B cell (primary cell): ENCODE measurements around the gene FAM200A. TPM values are rescaled to one million over a fixed set of nuclear protein-coding genes. Genes with fewer than 3 reads are reported as not detected.
"Not testable (repeated sequence)": the region's sequence is repeated elsewhere in the genome, so short reads cannot be mapped to it uniquely, and the experiment has no call there.

Experiments
- ATAC-seq: fragments of 200-7000 bp; cut with Tn5 transposase; one replicate; pipeline ENCODE4 v1.10.0; 2021; ENCODE audit warnings: low read depth, mild to moderate bottlenecking, moderate number of reproducible peaks, moderate library complexity
- CTCF ChIA-PET: fragments of 350-600 bp; sonication (Branson Sonifier 250); formaldehyde crosslinking; loops from one replicate; lab custom pipeline; 2021; ENCODE audit warnings: antibody characterized with exemption, inconsistent platforms; lab: Charles Lee
- POLR2A ChIA-PET: fragments of 350-600 bp; sonication (Branson Sonifier 250); formaldehyde crosslinking; loops from one replicate; lab custom pipeline; 2021; ENCODE audit warnings: antibody characterized with exemption; lab: Charles Lee
- DNase-seq: peaks from one replicate; pipeline ENCODE4 v3.0.0; 2013
- H2AFZ ChIP-seq: 2 replicates; pipeline ENCODE4 v1.6.1; 2012; ENCODE audit warnings: mild to moderate bottlenecking, low read depth, low read length; ENCODE audit not compliant: insufficient read depth, poor library complexity, severe bottlenecking
- H3K27ac ChIP-seq, 2 donors: 1 replicate in 1 of 2; 2 replicates in 1 of 2; pipeline ENCODE4 v1.5.1; 2012 to 2013; ENCODE audit warnings: low read length in 2 of 2, mild to moderate bottlenecking in 2 of 2, moderate library complexity in 1 of 2
- H3K27me3 ChIP-seq, 4 experiments: fragments of 200-600 bp in 1 of 4; sonication (generic) in 1 of 4; replicated peaks in 1 of 4; 1 replicate in 2 of 4; 2 replicates in 2 of 4; pipeline versions ENCODE4 v1.6.1 to v1.7.0; 2013 to 2016; ENCODE audit warnings: low read length in 3 of 4, mild to moderate bottlenecking in 2 of 4, mixed read lengths in 1 of 4, moderate library complexity in 1 of 4; ENCODE audit not compliant: insufficient read depth in 4 of 4, control insufficient read depth in 3 of 4; ENCODE audit errors: control extremely low read depth in 1 of 4
- H3K36me3 ChIP-seq, 2 experiments: replicated peaks in 1 of 2; 1 replicate in 1 of 2; 2 replicates in 1 of 2; pipeline versions ENCODE4 v1.6.1 to v1.7.1; 2013; ENCODE audit warnings: low read length in 1 of 2; ENCODE audit not compliant: insufficient read depth in 2 of 2, control insufficient read depth in 1 of 2; ENCODE audit errors: control extremely low read depth in 1 of 2, extremely low read depth in 1 of 2
- H3K4me1 ChIP-seq, 2 donors: fragments of 200-600 bp in 1 of 2; sonication (generic) in 1 of 2; 1 replicate in 1 of 2; 2 replicates in 1 of 2; pipeline versions ENCODE4 v1.5.1 to v1.6.1; 2013 to 2017; ENCODE audit warnings: low read length in 2 of 2; ENCODE audit not compliant: control insufficient read depth in 2 of 2, insufficient read depth in 2 of 2
- H3K4me2 ChIP-seq: replicated peaks from 2 replicates; pipeline ENCODE3; 2012; ENCODE audit warnings: mild to moderate bottlenecking, low read depth, low read length; ENCODE audit not compliant: poor library complexity, severe bottlenecking
- H3K4me3 ChIP-seq, 5 experiments: fragments of 200-600 bp in 1 of 5; sonication (generic) in 1 of 5; 1 replicate in 3 of 5; 2 replicates in 2 of 5; pipeline versions ENCODE4 v1.5.1 to v1.7.0; 2011 to 2016; ENCODE audit warnings: low read length in 4 of 5, mild to moderate bottlenecking in 4 of 5, low read depth in 2 of 5, control low read depth in 1 of 5, moderate library complexity in 1 of 5; ENCODE audit not compliant: insufficient read depth in 1 of 5; ENCODE audit errors: control extremely low read depth in 1 of 5, extremely low read depth in 1 of 5
- H3K79me2 ChIP-seq: fragments of 200-600 bp; sonication (generic); one replicate; pipeline ENCODE4 v1.6.0; 2016; ENCODE audit warnings: low read length; ENCODE audit not compliant: control insufficient read depth, insufficient read depth
- H3K9ac ChIP-seq: fragments of 200-600 bp; sonication (generic); 2 replicates; pipeline ENCODE4 v1.6.1; 2017; ENCODE audit warnings: mild to moderate bottlenecking, low read length, moderate library complexity
- H3K9me3 ChIP-seq, 3 donors: one replicate each; pipeline versions ENCODE4 v1.6.1 to v1.7.1; 2013; ENCODE audit warnings: low read length in 2 of 3; ENCODE audit not compliant: control insufficient read depth in 2 of 3, insufficient read depth in 1 of 3; ENCODE audit errors: control extremely low read depth in 1 of 3
- H4K20me1 ChIP-seq: 2 replicates; pipeline ENCODE4 v1.6.0; 2012; ENCODE audit warnings: mild to moderate bottlenecking, low read length; ENCODE audit not compliant: insufficient read depth, control insufficient read depth, poor library complexity, severe bottlenecking
- H3K27ac Mint-ChIP-seq: one replicate; pipeline ENCODE4 v1.8.0; 2021; ENCODE audit warnings: mixed read lengths
- H3K27me3 Mint-ChIP-seq: one replicate; pipeline ENCODE4 v1.8.0; 2021; ENCODE audit warnings: mixed read lengths
- H3K4me1 Mint-ChIP-seq: one replicate; pipeline ENCODE4 v1.8.0; 2021; ENCODE audit warnings: mixed read lengths
- H3K4me3 Mint-ChIP-seq: one replicate; pipeline ENCODE4 v1.8.0; 2021; ENCODE audit warnings: mixed read lengths
- H3K9me3 Mint-ChIP-seq: one replicate; pipeline ENCODE4 v1.8.0; 2022; ENCODE audit warnings: mixed read lengths; ENCODE audit not compliant: insufficient read depth
- CTCF ChIP-seq: fragments of 200-600 bp; IDR thresholded peaks from one replicate; pipeline ENCODE4 v1.8.0; 2022; ENCODE audit warnings: antibody characterized with exemption, mild to moderate bottlenecking
- EZH2 ChIP-seq: IDR thresholded peaks from 2 replicates; pipeline ENCODE4 v1.6.1; 2012; ENCODE audit warnings: borderline replicate concordance, low read depth, mild to moderate bottlenecking, moderate library complexity, low read length; ENCODE audit not compliant: insufficient read depth, poor library complexity, severe bottlenecking
- WGBS: methylation state at CpG from one replicate; pipeline ENCODE4 v1.1.5; 2013; ENCODE audit warnings: missing lambda C conversion rate; ENCODE audit not compliant: insufficient coverage; 5-methylcytosine and 5-hydroxymethylcytosine counted together
- intact Hi-C: fragments of 100-400 bp; cut with micrococcal nuclease; formaldehyde crosslinking; loops from one replicate; pipeline ENCODE4 v1.10.0; 2022
- polyA plus RNA-seq: library from polyadenylated mRNA; depleted of rRNA; stranded (reverse); fragments of >200 nt; gene quantifications from 2 replicates; pipeline ENCODE4 v1.2.3, GENCODE V29; 2012
- total RNA-seq, 2 donors: library from RNA; stranded (reverse); fragments of 120-200 nt in 1 of 2; gene quantifications; 1 replicate in 1 of 2; 2 replicates in 1 of 2; pipeline versions ENCODE4 v1.2.3 to v1.2.4, GENCODE V29; 2013 to 2022

Gene FAM200A
- total and polyA plus RNA-seq, 2 donors (not counting 1 experiment from before 2014, with no cell fraction given), result 2.1 to 11.9 TPM

- peak overlapping the region; percentile 100 for H2AFZ ChIP-seq
- no peaks in the 10 kb centered on the region for H3K9me3 ChIP-seq
- no peak for TF ChIP-seq EZH2
- no peak for TF ChIP-seq CTCF
- H3K4me2 ChIP-seq, result peak overlapping the region; percentile 95
- Mint-ChIP-seq H3K9me3 (no peaks in the 10 kb centered on the region), H3K4me3 (peak overlapping the region; percentile 88), H3K27me3 (no peaks in the 10 kb centered on the region), H3K27ac (peak overlapping the region; percentile 86), H3K4me1 (peaks cover 33% of the 10 kb centered on the region)
- ChIA-PET POLR2A (interaction anchor here (0.8 to 1.1 kb wide), 2 partner anchors 51 to 58 kb away, joined by 3 to 4 read pairs; partner anchors contain the start of gene ZNF394), CTCF (interaction anchor here (1.2 kb wide), 1 partner anchor 47 kb away, joined by 4 read pairs; the partner anchor contains the start of gene ZKSCAN5)
- peaks cover 64% of the 10 kb centered on the region for H3K79me2 ChIP-seq
- H3K27me3 ChIP-seq, result no peaks in the 10 kb centered on the region
- H3K4me3 ChIP-seq, result peak overlapping the region; percentile 76 to 99 (median 97)
- ATAC-seq (no peak), DNase-seq (no peak)
- peaks cover 13 to 18% of the 10 kb centered on the region in 2 donors for H3K4me1 ChIP-seq
- WGBS, result 13% methylated on average over 13 of the region's 15 CpGs
- H3K9ac ChIP-seq, result peak overlapping the region; percentile 99
- intact Hi-C loops, result loop anchor here (10.0 kb wide), 1 partner anchor 177 kb away; the partner anchor contains the start of gene ARPC1B
- H3K27ac ChIP-seq, result peak overlapping the region; percentile 74 to 95
- H4K20me1 ChIP-seq, result peaks cover 6% of the 10 kb centered on the region
- H3K36me3 ChIP-seq, result peaks cover 2 to 19% of the 10 kb centered on the region in 2 experiments
Observed at GRCh38 chr7:99551334-99551733, 580 bp downstream of the FAM200A start.

DNA sequence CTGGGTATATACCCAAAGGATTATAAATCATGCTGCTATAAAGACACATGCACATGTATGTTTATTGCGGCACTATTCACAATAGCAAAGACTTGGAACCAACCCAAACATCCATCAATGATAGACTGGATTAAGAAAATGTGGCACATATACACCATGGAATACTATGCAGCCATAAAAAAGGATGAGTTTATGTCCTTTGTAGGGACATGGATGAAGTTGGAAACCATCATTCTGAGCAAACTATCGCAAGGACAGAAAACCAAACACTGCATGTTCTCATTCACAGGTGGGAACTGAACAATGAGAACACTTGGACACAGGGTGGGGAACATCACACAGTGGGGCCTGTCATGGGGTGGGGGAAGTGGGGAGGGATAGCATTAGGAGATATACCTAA lies 2.4 kb downstream of the FAM200A start:
- DNase-seq, H3K27me3 Mint-ChIP-seq, H3K4me2 ChIP-seq, POLR2A ChIA-PET, H3K36me3 ChIP-seq, H3K9ac ChIP-seq, H4K20me1 ChIP-seq, H3K27ac Mint-ChIP-seq, H3K27me3 ChIP-seq, H3K4me3 Mint-ChIP-seq, H3K9me3 ChIP-seq, H3K4me3 ChIP-seq, H3K27ac ChIP-seq, H3K9me3 Mint-ChIP-seq, ATAC-seq, H2AFZ ChIP-seq, intact Hi-C loops: not testable (repeated sequence)
- Histone ChIP-seq H3K79me2 (peaks cover 47% of the 10 kb centered on the region), H3K4me1 (peaks cover 13 to 18% of the 10 kb centered on the region in 2 donors)
- CTCF ChIA-PET, result interaction anchor here (0.6 kb wide), 1 partner anchor 45 kb away, joined by 3 read pairs; the partner anchor contains the start of gene ZKSCAN5
- H3K4me1 Mint-ChIP-seq, result peaks cover 28% of the 10 kb centered on the region
- no CpG with 5 or more reads among the region's 2 CpGs for WGBS

- H3K9me3 Mint-ChIP-seq, H3K4me2 ChIP-seq, DNase-seq, H3K4me1 ChIP-seq, H3K4me3 Mint-ChIP-seq, H3K27me3 ChIP-seq, H3K79me2 ChIP-seq, CTCF ChIA-PET, ATAC-seq, H3K27ac ChIP-seq, H3K27ac Mint-ChIP-seq, H4K20me1 ChIP-seq, H3K36me3 ChIP-seq, H3K4me1 Mint-ChIP-seq, H3K9ac ChIP-seq, H3K4me3 ChIP-seq, intact Hi-C loops, H3K27me3 Mint-ChIP-seq, H2AFZ ChIP-seq: not testable (repeated sequence)
- H3K9me3 ChIP-seq, result peaks cover 0 to 28% (median 10%) of the 10 kb centered on the region in 3 donors
- WGBS, result no CpG with 5 or more reads among the region's 5 CpGs
- POLR2A ChIA-PET, result interaction anchor here (0.6 kb wide), 1 partner anchor 76 kb away, joined by 7 read pairs; no protein-coding TSS in a partner anchor
Observed at GRCh38 chr7:99545308-99545707, 6.6 kb downstream of the FAM200A start.
